Measurements from ENCODE around the gene PSMB10.

DNA sequence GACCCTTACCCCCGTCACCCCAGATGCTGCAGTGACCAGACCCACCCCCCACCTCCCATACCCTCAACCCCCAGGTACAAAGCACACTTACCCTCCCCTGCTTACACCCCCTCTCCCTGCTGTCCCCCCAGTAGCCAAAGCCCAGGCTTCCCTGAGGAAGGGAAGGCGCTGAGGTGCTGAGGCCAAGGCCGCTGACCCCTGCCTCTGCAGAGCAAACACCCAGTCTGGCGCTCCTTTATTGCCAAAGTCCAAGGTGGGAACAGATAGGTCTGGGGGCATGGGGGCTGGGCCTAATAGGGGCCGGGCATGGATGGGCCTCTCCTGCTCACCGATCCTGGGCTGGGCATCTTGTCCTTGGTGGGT lies 6.6 kb upstream of the PSMB10 start:
- TF ChIP-seq POLR2A (IDR thresholded peaks at IDR 0.05) = no peak
- TF ChIP-seq, protein P1, sequence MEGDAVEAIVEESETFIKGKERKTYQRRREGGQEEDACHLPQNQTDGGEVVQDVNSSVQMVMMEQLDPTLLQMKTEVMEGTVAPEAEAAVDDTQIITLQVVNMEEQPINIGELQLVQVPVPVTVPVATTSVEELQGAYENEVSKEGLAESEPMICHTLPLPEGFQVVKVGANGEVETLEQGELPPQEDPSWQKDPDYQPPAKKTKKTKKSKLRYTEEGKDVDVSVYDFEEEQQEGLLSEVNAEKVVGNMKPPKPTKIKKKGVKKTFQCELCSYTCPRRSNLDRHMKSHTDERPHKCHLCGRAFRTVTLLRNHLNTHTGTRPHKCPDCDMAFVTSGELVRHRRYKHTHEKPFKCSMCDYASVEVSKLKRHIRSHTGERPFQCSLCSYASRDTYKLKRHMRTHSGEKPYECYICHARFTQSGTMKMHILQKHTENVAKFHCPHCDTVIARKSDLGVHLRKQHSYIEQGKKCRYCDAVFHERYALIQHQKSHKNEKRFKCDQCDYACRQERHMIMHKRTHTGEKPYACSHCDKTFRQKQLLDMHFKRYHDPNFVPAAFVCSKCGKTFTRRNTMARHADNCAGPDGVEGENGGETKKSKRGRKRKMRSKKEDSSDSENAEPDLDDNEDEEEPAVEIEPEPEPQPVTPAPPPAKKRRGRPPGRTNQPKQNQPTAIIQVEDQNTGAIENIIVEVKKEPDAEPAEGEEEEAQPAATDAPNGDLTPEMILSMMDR (IDR thresholded peaks at IDR 0.05) = no peak
